GM23248 (cell line): ENCODE measurements around the gene LRP2.

Experiments
- EZH2 ChIP-seq: fragments of 200-600 bp; sonication (generic); IDR thresholded peaks from 2 replicates; pipeline ENCODE4 v1.6.1; 2018; ENCODE audit warnings: antibody characterized with exemption, mild to moderate bottlenecking; ENCODE audit not compliant: insufficient read depth, poor library complexity, severe bottlenecking
- EZH2phosphoT487 ChIP-seq: fragments of 200-600 bp; sonication (generic); IDR thresholded peaks from 2 replicates; pipeline ENCODE4 v1.6.1; 2018; ENCODE audit warnings: antibody characterized with exemption, moderate library complexity, mild to moderate bottlenecking, low read depth; ENCODE audit not compliant: insufficient read depth

GRCh38 chr2:169280502-169280901 is 81.8 kb downstream of the LRP2 start:
- TF ChIP-seq EZH2 (no peak), EZH2phosphoT487 (no peak)
